ENCODE measurements around the gene TSKU. TPM values are rescaled to one million over a fixed set of nuclear protein-coding genes. Genes with fewer than 3 reads are reported as not detected.

The TSKU gene
- total and polyA plus RNA-seq, 2 experiments from 2014 or later = 11.7 to 31.1 TPM

DNA sequence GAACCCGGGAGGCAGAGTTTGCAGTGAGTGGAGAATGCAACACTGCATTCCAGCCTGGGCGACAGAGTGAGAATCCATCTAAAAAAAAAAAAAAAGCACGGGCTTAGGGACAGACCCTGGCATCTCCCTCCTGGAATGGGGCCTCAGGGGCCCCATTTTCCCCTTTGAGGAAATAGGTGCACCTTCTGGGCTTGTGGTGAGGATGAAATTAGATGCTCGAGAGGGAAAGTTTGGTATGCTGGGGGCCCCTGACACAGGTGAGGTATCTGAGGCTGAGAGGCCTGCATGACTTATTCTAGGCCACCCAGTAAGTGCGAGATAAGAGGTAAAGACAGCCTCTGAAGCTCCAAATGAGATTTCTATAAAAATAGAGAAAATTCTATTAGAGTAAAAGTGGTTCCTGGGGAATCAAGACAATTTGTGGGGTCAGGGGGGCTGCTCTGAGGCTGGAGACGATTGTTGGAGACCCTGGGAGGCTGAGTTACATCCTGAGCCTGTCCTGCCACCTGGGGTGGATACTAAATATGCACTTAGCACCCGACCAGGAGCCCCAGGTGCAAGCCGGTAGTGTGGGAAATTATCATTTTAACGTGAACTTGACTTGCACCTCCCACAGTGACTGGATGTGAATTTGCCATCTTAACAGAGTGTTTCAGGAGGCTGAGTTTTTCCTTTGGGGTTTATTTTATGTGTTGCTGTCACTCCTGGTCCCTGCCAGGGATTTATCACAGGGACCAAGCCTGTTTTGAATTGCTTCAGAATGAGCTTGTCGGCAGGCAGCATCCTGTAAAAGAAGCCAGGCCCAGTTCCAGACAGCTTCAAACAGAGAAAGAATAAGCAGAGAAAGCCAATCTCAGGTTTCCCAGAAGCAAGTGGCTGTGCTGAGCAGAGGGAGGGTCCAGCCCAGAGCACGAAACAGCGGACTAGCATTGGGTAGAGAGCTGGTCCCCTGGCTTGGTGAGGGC lies 48.4 kb upstream of the TSKU start:
- Histone ChIP-seq H3K4me3 (0 out of 2 replicates have a peak overlapping the region, but pooled peaks have one; percentile 20), H3K27ac (ENCODE audit: low read depth) (no peak overlapping the region), H3K4me2 (peak overlapping the region; percentile 62), H3K79me2 (replicated peaks; ENCODE audit: insufficient read depth) (no peaks in the 10 kb centered on the region), H3K27me3 (ENCODE audit: insufficient read depth) (no peaks in the 10 kb centered on the region), H4K20me1 (replicated peaks; ENCODE audit: insufficient read depth) (no peaks in the 10 kb centered on the region), H3F3A (replicated peaks; ENCODE audit: low read depth) (no peaks in the 10 kb centered on the region), H2AFZ (peak overlapping the region; percentile 76; the same call in 1 of the 2 replicates), H3K4me1 (ENCODE audit: insufficient read depth) (peaks cover 14% of the 10 kb centered on the region), H3K9me2 (ENCODE audit: insufficient read depth) (no peaks in the 10 kb centered on the region), H3K36me3 (ENCODE audit: insufficient read depth) (no peaks in the 10 kb centered on the region)
- 0 out of 2 replicates have a peak overlapping the region, but pooled peaks have one; percentile 27 for H3K27ac Mint-ChIP-seq
- peaks cover 31% of the 10 kb centered on the region for H3K4me1 Mint-ChIP-seq
- no peaks in the 10 kb centered on the region for H3K9me3 Mint-ChIP-seq
- no peaks in the 10 kb centered on the region; the same call in 2 of the 3 replicates for H3K36me3 Mint-ChIP-seq (ENCODE audit: low read depth)
- peak; percentile 19 for ATAC-seq
- H3K27me3 Mint-ChIP-seq (ENCODE audit: insufficient read depth, low read depth, poor library complexity) = peaks cover 20% of the 10 kb centered on the region
- no peak for DNase-seq (ENCODE audit: low spot score)
- peak overlapping the region; percentile 31; the same call in 2 of the 3 replicates for H3K4me3 Mint-ChIP-seq
- TF ChIP-seq ZNF114 (CRISPR knock-in tag; IDR thresholded peaks at IDR 0.05) (no peak), NANOG (IDR thresholded peaks at IDR 0.05; ENCODE audit: borderline replicate concordance) (no peak), EZH2phosphoT487 (IDR thresholded peaks at IDR 0.05; ENCODE audit: unreplicated experiment) (no peak), CREB1 (CRISPR knock-in tag; IDR thresholded peaks at IDR 0.05; ENCODE audit: low read depth) (no peak), CTCF (conservative IDR thresholded peaks at IDR 0.05; ENCODE audit: low read depth in 2 of 2) (no peak), EZH2 (IDR thresholded peaks at IDR 0.05; ENCODE audit: low read depth, unreplicated experiment) (no peak), STAT1 (IDR thresholded peaks at IDR 0.05; ENCODE audit: unreplicated experiment) (no peak), POLR2AphosphoS5 (IDR thresholded peaks at IDR 0.05; ENCODE audit: low read depth) (no peak), ZNF331 (CRISPR knock-in tag; IDR thresholded peaks at IDR 0.05; ENCODE audit: low read depth) (no peak), JUNB (IDR thresholded peaks at IDR 0.05; ENCODE audit: unreplicated experiment) (no peak)
- TF ChIP-seq, protein P1, sequence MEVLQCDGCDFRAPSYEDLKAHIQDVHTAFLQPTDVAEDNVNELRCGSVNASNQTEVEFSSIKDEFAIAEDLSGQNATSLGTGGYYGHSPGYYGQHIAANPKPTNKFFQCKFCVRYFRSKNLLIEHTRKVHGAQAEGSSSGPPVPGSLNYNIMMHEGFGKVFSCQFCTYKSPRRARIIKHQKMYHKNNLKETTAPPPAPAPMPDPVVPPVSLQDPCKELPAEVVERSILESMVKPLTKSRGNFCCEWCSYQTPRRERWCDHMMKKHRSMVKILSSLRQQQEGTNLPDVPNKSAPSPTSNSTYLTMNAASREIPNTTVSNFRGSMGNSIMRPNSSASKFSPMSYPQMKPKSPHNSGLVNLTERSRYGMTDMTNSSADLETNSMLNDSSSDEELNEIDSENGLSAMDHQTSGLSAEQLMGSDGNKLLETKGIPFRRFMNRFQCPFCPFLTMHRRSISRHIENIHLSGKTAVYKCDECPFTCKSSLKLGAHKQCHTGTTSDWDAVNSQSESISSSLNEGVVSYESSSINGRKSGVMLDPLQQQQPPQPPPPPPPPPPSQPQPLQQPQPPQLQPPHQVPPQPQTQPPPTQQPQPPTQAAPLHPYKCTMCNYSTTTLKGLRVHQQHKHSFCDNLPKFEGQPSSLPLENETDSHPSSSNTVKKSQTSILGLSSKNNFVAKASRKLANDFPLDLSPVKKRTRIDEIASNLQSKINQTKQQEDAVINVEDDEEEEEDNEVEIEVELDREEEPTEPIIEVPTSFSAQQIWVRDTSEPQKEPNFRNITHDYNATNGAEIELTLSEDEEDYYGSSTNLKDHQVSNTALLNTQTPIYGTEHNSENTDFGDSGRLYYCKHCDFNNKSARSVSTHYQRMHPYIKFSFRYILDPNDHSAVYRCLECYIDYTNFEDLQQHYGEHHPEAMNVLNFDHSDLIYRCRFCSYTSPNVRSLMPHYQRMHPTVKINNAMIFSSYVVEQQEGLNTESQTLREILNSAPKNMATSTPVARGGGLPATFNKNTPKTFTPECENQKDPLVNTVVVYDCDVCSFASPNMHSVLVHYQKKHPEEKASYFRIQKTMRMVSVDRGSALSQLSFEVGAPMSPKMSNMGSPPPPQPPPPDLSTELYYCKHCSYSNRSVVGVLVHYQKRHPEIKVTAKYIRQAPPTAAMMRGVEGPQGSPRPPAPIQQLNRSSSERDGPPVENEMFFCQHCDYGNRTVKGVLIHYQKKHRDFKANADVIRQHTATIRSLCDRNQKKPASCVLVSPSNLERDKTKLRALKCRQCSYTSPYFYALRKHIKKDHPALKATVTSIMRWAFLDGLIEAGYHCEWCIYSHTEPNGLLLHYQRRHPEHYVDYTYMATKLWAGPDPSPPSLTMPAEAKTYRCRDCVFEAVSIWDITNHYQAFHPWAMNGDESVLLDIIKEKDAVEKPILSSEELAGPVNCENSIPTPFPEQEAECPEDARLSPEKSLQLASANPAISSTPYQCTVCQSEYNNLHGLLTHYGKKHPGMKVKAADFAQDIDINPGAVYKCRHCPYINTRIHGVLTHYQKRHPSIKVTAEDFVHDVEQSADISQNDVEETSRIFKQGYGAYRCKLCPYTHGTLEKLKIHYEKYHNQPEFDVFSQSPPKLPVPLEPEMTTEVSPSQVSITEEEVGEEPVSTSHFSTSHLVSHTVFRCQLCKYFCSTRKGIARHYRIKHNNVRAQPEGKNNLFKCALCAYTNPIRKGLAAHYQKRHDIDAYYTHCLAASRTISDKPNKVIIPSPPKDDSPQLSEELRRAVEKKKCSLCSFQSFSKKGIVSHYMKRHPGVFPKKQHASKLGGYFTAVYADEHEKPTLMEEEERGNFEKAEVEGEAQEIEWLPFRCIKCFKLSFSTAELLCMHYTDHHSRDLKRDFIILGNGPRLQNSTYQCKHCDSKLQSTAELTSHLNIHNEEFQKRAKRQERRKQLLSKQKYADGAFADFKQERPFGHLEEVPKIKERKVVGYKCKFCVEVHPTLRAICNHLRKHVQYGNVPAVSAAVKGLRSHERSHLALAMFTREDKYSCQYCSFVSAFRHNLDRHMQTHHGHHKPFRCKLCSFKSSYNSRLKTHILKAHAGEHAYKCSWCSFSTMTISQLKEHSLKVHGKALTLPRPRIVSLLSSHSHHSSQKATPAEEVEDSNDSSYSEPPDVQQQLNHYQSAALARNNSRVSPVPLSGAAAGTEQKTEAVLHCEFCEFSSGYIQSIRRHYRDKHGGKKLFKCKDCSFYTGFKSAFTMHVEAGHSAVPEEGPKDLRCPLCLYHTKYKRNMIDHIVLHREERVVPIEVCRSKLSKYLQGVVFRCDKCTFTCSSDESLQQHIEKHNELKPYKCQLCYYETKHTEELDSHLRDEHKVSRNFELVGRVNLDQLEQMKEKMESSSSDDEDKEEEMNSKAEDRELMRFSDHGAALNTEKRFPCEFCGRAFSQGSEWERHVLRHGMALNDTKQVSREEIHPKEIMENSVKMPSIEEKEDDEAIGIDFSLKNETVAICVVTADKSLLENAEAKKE (CRISPR knock-in tag; IDR thresholded peaks at IDR 0.05) = no peak
- TF ChIP-seq, protein P2, sequence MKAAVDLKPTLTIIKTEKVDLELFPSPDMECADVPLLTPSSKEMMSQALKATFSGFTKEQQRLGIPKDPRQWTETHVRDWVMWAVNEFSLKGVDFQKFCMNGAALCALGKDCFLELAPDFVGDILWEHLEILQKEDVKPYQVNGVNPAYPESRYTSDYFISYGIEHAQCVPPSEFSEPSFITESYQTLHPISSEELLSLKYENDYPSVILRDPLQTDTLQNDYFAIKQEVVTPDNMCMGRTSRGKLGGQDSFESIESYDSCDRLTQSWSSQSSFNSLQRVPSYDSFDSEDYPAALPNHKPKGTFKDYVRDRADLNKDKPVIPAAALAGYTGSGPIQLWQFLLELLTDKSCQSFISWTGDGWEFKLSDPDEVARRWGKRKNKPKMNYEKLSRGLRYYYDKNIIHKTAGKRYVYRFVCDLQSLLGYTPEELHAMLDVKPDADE (IDR thresholded peaks at IDR 0.05) = no peak; the same call in 1 of the 2 replicates
- TF ChIP-seq, protein P3, sequence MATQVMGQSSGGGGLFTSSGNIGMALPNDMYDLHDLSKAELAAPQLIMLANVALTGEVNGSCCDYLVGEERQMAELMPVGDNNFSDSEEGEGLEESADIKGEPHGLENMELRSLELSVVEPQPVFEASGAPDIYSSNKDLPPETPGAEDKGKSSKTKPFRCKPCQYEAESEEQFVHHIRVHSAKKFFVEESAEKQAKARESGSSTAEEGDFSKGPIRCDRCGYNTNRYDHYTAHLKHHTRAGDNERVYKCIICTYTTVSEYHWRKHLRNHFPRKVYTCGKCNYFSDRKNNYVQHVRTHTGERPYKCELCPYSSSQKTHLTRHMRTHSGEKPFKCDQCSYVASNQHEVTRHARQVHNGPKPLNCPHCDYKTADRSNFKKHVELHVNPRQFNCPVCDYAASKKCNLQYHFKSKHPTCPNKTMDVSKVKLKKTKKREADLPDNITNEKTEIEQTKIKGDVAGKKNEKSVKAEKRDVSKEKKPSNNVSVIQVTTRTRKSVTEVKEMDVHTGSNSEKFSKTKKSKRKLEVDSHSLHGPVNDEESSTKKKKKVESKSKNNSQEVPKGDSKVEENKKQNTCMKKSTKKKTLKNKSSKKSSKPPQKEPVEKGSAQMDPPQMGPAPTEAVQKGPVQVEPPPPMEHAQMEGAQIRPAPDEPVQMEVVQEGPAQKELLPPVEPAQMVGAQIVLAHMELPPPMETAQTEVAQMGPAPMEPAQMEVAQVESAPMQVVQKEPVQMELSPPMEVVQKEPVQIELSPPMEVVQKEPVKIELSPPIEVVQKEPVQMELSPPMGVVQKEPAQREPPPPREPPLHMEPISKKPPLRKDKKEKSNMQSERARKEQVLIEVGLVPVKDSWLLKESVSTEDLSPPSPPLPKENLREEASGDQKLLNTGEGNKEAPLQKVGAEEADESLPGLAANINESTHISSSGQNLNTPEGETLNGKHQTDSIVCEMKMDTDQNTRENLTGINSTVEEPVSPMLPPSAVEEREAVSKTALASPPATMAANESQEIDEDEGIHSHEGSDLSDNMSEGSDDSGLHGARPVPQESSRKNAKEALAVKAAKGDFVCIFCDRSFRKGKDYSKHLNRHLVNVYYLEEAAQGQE (IDR thresholded peaks at IDR 0.05; ENCODE audit: unreplicated experiment) = no peak

All from GM23338 (cell line).